NB4 (cell line): ENCODE measurements around the gene DNAJC27.

ENCODE experiments used
- DNase-seq: peaks from one replicate; pipeline ENCODE4 v3.0.0; 2010; ENCODE audit warnings: low read depth
- H3K4me3 ChIP-seq: one replicate; pipeline ENCODE4 v1.5.1; 2011; ENCODE audit warnings: mild to moderate bottlenecking, low read depth, low read length, moderate library complexity
- CTCF ChIP-seq: IDR thresholded peaks from one replicate; pipeline ENCODE4 v1.5.1; 2012; ENCODE audit warnings: low read depth, low read length
- MYC ChIP-seq: IDR thresholded peaks from 2 replicates; pipeline ENCODE4 v1.6.1; 2011; ENCODE audit warnings: low read depth, low read length
- POLR2A ChIP-seq: IDR thresholded peaks from 2 replicates; pipeline ENCODE4 v1.6.1; 2011; ENCODE audit warnings: mild to moderate bottlenecking; ENCODE audit not compliant: insufficient read length; ENCODE audit errors: extremely low read depth
- TF ChIP-seq, protein P1 (sequence below): IDR thresholded peaks from 2 replicates; pipeline ENCODE4 v1.6.1; 2011; ENCODE audit warnings: low read depth, low read length

DNAJC27 gene

DNA sequence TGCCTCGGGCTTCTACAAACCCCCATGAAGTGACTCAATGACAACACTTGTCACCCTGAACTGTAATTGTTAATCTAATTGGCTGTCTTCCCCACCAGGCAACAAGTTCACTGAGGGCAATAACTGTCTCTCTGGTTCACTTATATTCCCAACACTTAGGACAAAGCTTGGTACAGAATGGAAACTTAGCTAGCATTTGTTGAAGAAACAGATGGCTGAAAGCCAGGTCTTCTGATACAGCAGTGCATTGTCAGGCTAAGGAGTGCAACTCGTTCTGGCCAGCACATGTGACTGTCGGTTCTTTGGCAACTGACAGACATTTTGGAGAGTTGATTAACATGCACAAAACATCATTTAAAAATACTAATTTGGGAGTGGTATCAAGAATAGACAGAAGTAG, 14.6 kb upstream of the DNAJC27 start:
- no peak overlapping the region for H3K4me3 ChIP-seq
- DNase-seq = no peak
- TF ChIP-seq CTCF (no peak), MYC (no peak), POLR2A (no peak)
- TF ChIP-seq, protein P1, sequence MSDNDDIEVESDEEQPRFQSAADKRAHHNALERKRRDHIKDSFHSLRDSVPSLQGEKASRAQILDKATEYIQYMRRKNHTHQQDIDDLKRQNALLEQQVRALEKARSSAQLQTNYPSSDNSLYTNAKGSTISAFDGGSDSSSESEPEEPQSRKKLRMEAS = no peak

DNA sequence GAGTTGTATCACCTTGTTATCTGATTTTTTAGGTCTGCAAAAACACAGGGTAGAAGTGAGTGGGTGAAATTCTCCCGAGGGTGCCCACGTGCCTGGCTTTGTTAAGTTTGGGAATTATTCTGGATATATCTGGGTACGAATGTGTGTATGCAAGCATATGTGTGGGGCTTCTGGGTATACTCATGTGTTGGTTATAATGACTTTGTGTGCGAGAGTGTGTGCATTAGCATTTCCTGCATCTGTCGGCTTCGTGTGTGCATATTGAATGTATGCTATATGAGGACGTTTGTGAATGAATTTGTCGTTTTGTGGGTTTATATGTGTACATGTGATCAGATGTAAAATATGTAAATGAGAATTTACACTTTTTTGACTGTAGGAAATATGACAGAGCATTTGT, 13.8 kb upstream of the DNAJC27 start:
- no peak for DNase-seq
- TF ChIP-seq POLR2A = no peak
- TF ChIP-seq, protein P1 = no peak
- TF ChIP-seq MYC = no peak
- TF ChIP-seq CTCF = no peak
- no peak overlapping the region for H3K4me3 ChIP-seq

- no peak overlapping the region for H3K4me3 ChIP-seq
- DNase-seq = no peak
- TF ChIP-seq MYC (no peak), CTCF (no peak), POLR2A (no peak)
- TF ChIP-seq, protein P1 = no peak
Observed at GRCh38 chr2:24984912-24985311, 13.2 kb upstream of the DNAJC27 start.

GRCh38 chr2:24981411-24982136, 9.8 kb upstream of the DNAJC27 start:
- DNase-seq = no peak
- no peak for TF ChIP-seq MYC
- TF ChIP-seq, protein P1 = no peak
- no peak for TF ChIP-seq CTCF
- TF ChIP-seq POLR2A = no peak
- H3K4me3 ChIP-seq = no peak overlapping the region

DNA sequence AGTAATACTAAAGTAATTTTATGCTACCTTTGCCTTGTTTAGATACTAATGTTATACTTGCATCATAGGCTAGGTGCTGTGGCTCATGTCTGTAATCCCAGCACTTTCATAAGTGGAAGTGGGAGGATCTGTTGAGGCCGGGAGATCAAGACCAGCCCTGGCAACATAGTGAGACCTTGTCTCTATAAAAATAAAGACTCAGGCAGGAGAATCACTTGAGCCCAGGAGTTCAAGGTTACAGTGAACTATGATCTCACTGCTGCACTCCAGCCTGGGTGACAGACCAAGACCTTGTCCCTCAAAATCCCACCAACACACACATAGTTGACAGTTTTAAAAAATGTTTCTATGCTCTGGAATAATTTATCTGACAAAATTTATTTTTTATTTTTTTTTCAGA, 6.9 kb upstream of the DNAJC27 start:
- no peak overlapping the region for H3K4me3 ChIP-seq
- TF ChIP-seq, protein P1 = no peak
- TF ChIP-seq POLR2A (no peak), MYC (no peak), CTCF (no peak)
- DNase-seq = no peak
